ENCODE data around the gene EDRF1.
"Not testable (repeated sequence)": the region's sequence is repeated elsewhere in the genome, so short reads cannot be mapped to it uniquely, and the experiment has no call there.

Gene EDRF1

GRCh38 chr10:125707541-125708468 is 11.7 kb upstream of the EDRF1 start:
- no peak for DNase-seq

GRCh38 chr10:125708971-125709503 is 10.5 kb upstream of the EDRF1 start:
- DNase-seq = no peak

GRCh38 chr10:125709553-125710474 is 9.7 kb upstream of the EDRF1 start:
- DNase-seq = no peak

- DNase-seq = no peak
Measured at GRCh38 chr10:125711110-125711750, 8.3 kb upstream of the EDRF1 start.

GRCh38 chr10:125714728-125715127 is 4.8 kb upstream of the EDRF1 start:
- DNase-seq = not testable (repeated sequence)

GRCh38 chr10:125720002-125720382 is 483 bp downstream of the EDRF1 start:
- DNase-seq = no peak

GRCh38 chr10:125721035-125721434 is 1.5 kb downstream of the EDRF1 start:
- no peak for DNase-seq

- no peak for DNase-seq
Measured at GRCh38 chr10:125722811-125723210, 3.3 kb downstream of the EDRF1 start.

GRCh38 chr10:125726914-125727313 is 7.4 kb downstream of the EDRF1 start:
- DNase-seq = no peak

- DNase-seq = no peak
Measured at GRCh38 chr10:125727436-125727835, 7.9 kb downstream of the EDRF1 start.

GRCh38 chr10:125734148-125734547 is 14.6 kb downstream of the EDRF1 start:
- DNase-seq = no peak

GRCh38 chr10:125734823-125735222 is 15.3 kb downstream of the EDRF1 start:
- DNase-seq = no peak

- DNase-seq = no peak
Measured at GRCh38 chr10:125738206-125738605, 18.7 kb downstream of the EDRF1 start.

- no peak for DNase-seq
Measured at GRCh38 chr10:125739994-125740679, 20.6 kb downstream of the EDRF1 start.

- peak; percentile 27 for DNase-seq
Measured at GRCh38 chr10:125742465-125742864, 23.0 kb downstream of the EDRF1 start.

GRCh38 chr10:125744909-125745308 is 25.4 kb downstream of the EDRF1 start:
- no peak for DNase-seq

GRCh38 chr10:125747417-125747816 is 27.9 kb downstream of the EDRF1 start:
- no peak for DNase-seq

GRCh38 chr10:125756196-125756595 is 36.7 kb downstream of the EDRF1 start:
- no peak for DNase-seq

GRCh38 chr10:125756853-125757487 is 37.5 kb downstream of the EDRF1 start:
- DNase-seq = no peak

GRCh38 chr10:125757742-125758141 is 38.2 kb downstream of the EDRF1 start:
- DNase-seq = no peak

- DNase-seq = no peak
Measured at GRCh38 chr10:125761961-125762360, 42.5 kb downstream of the EDRF1 start.
